ENCODE measurements around the gene ABI3BP.
"Not testable (repeated sequence)": the region's sequence is repeated elsewhere in the genome, so short reads cannot be mapped to it uniquely, and the experiment has no call there.

ABI3BP gene

DNA sequence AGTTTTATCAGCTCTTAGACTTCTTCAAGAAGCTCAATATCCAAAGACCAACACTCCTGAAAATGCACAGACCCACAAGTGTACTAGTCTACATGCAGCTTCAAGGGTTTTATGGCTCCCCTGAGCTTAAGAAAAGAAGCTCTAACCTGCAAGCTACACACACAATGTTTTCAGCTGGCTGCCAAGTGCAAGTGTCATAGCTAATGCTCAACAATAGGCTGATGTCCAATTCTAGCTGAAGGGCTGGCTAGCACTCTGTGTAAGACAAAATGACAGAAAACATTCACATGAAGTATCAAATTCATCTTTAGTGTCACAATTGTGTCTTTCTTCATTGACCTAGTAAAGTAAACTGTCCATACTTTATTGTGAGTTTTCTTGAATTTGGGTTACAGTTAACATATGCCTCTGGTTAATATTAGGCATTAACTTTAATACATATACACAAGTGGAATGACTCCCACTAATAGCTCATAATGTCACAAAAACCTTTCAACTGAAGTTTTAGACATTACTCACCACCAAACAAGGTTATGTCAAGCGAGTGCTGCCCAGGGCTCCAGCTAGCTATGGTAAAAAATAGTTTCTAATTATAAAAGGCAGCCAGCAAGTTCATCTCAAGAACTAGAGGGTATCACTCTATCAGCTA is 15.1 kb downstream of the ABI3BP start:
- DNase-seq, result no peak

- no peak for DNase-seq
Measured at GRCh38 chr3:100976611-100977010, 16.6 kb downstream of the ABI3BP start.

GRCh38 chr3:100975714-100976113 is 17.5 kb downstream of the ABI3BP start:
- DNase-seq, result no peak

DNA sequence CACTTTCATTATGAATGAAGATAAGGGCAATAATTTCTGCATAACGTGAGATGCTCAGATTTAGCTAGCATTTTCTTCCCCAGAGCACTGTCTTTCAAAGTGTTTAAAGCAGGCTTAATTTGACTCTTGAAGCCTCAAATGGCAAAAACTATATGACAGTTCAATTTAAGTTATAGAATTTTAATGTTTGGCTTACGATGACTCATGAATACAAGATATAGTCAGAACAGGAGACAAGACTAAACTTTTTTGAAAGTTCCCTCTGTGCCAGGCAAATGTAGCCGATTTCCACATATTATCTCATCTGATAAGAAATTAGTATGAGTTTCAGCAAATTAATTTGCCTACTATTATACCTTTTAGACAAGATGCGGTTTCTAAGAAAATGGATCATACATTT is 19.6 kb downstream of the ABI3BP start:
- no peak for DNase-seq

- DNase-seq, result no peak
Measured at GRCh38 chr3:100972867-100973266, 20.4 kb downstream of the ABI3BP start.

DNA sequence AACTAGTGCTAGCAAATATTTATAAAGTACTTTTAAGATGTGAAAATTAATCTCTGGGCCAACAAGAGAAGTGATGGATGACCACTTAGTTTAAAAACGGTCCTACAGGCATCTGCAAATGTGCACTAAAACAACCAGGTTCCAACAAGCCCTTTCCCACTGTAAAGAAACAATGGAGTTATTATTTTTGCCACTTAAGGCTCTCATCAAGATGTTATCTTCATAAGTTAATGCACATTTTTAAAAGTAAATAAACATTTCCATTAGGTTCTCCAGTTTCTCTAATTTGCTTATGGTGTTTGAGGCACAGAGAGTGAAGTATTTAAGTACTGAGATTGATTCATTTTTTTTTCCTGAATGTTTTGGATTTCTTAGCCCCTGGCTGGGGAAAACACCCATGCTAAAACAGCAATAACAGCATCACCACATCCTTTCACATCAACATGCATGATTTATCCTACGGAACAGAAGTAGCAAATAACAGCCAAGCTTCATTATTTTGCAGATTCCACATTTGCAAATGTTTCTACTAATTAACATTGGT is 20.8 kb downstream of the ABI3BP start:
- no peak for DNase-seq

DNA sequence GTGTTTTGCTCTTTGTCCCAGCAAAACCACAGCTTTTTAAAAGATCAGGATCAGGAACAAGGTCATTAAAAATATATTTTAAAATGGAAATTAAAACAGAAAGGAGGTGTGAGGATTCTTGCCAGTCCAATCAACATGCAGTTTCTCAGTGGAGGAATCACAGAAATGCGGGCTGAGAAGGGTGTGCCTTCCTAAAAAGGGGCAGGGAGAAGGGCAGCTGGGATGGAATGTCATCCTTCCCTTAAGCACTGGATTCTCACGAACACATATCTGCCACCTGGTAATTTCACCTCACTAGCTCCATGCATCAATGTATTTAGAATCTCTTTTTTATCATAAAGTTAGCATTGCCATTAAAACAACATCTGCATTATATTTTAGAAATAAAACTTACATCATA is 21.4 kb downstream of the ABI3BP start:
- DNase-seq, result no peak

DNA sequence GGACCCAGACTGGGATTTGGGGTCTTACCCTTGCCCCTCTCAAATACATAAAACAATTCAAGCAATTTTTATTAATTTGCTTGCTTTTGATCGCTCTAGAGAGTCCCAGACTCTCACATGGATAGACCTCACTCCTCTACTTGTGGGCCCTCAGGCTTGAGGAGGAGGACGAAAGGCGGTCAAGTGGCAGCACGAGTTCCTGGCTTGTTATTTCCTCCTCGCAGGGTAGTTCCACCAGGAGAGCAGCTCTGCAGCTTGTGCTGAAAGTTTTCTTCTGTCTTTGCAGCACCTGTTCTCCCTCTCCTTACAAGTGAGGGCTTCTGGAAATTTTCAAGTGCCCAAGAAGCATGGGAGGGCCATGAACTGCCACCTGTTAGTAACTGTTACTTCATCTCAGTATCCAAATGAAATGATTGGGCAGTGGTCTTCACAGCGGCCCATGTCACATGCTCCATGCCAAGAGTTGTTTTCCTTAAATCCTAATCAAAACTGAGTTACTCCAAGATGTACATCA is 22.7 kb downstream of the ABI3BP start:
- DNase-seq, result no peak

- DNase-seq, result no peak
Measured at GRCh38 chr3:100968932-100969906, 24.0 kb downstream of the ABI3BP start.

- no peak for DNase-seq
Measured at GRCh38 chr3:100966807-100967206, 26.4 kb downstream of the ABI3BP start.

DNA sequence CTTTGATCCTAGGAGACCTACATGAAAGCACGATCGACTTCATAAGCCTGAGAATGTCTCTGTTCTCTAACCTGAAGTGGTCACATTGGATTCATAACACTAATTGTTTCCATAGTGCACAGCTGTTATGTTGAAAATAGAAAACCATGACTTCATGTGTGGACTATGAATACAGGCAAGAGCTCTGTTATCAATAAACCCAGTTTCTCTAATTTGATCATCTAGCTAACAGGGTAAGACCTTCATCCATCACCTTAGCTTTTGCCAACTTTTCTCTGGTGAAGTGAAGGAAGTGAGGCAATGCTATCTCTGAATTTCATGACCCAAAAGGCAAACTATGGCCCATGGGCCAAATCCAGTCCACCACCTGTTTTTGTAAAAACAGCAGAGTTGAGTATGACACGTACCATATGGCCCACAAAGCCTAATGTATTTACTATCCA is 27.2 kb downstream of the ABI3BP start:
- no peak for DNase-seq

DNA sequence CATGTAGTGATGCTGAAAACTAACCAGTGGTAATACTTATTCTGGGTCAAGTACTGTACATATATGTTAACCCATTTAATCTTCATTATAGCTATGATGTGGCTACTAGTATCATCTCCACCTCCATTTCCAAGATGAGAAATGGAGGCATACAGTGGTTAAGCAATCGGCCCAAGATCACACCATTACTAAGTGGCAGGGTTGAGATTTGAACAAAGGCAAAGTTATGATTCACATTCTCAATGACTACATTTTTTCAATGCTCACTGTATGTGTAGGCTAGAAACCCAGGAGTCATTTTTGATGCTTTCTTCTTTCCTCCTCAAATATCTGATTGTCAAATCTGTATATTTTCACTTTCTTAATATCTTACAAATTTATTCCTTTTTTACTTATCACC is 30.2 kb downstream of the ABI3BP start:
- DNase-seq, result no peak

GRCh38 chr3:100957261-100957986 is 35.8 kb downstream of the ABI3BP start:
- DNase-seq, result no peak

DNA sequence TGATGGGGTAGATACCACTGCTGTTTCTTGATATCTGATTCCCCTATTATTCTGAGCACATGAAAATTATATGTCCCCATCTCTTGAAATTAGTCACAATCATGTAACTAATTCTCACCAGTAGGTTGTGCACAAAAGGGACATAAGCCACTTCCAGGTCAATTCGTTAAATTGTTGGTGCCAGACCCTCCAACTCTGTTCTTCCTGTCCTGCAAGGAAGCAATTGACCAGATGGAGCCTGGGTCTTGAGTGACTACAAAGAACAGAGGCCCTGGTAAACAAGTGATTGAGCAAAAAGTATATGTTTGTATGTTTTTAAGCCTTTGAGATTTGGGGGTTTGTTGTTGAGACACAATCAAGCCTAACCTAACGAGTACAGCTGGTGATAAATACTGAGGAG is 36.9 kb downstream of the ABI3BP start:
- no peak for DNase-seq

DNA sequence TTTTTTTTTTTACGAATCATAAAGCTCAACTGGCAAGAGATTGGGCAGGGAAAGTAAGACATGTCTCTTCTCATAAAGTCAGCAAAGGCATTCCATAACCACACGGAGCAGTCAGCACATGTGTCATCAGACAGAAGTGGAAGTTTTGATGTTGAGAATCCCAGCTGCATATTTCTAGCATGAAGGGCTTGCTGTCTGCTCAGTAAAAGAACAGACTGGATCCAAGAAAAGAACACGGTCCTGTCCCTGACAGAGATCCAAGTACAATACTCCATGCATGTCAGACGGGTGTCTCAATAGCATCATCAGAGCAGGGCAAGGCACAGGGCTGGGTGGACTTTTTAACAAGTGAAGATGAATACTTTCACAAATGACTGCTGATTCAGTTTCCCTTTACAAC is 38.2 kb downstream of the ABI3BP start:
- no peak for DNase-seq

GRCh38 chr3:100954199-100954935 is 38.9 kb downstream of the ABI3BP start:
- no peak for DNase-seq

DNA sequence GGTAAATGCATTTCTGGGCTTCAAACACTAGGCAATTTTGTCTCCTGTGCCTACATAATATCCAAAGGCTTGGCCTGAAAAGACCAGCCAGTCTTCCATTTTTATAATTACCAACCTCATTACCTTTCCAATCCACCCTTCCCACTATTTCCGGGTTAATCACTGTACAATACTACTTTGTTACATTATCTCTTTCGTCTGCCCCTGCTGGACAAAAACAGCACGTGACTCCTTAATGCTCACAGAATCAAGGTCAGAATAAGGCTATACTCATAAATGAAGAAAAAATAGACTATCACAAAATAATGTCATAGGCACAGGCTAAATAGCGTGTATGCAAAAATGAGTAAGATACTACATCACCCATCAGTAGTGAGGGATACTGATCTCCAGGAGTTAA is 40.1 kb downstream of the ABI3BP start:
- no peak for DNase-seq

GRCh38 chr3:100947119-100947518 is 46.1 kb downstream of the ABI3BP start:
- no peak for DNase-seq

DNA sequence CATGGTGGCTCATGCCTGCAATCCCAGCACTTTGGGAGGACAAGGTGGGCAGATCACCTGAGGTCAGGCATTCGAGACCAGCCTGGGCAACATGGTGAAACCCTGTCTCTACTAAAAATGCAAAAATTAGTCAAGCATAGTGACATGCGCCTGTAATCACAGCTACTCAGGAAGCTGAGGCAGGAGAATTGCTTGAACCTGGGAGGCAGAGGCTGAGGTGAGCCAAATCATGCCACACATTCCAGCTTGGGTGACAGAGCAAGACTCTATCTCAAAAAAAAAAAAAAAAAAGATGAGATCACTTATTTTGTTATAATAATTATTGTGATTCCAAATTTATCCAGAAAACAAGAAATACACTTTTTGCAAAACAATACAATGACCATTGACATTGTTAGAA is 47.1 kb downstream of the ABI3BP start:
- not testable (repeated sequence) for DNase-seq

GRCh38 chr3:100941451-100941850 is 51.8 kb downstream of the ABI3BP start:
- DNase-seq, result no peak

- no peak for DNase-seq
Measured at GRCh38 chr3:100941041-100941440, 52.2 kb downstream of the ABI3BP start.

DNA sequence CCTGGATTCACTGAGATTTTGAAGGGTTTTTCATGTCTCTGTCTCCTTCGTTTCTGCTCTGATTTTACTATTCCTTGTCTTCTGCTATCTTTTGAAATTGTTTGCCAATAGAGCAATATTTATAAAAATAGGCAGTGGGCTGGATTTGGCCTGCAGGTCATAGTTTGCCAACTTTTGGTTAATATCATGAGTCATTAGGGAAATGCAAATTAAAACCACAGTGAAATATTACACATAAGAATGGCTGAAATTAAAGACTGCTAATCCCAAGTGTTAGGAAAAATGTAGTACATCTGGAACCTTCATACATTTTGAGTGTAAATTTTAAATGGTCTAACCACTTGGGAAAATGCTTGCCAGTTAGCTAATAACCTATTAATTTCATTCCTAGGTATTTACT is 56.3 kb downstream of the ABI3BP start:
- DNase-seq, result no peak

All from activated CD4-positive, alpha-beta T cell treated with anti-CD3 and anti-CD28 coated beads for 4 hours (primary cell).